Activated CD4-positive, CD25-positive, alpha-beta regulatory T cell treated with anti-CD3 and anti-CD28 coated beads, Interleukin-2, amount 50 U/mL, for 24 hours (primary cell): ENCODE measurements around the gene FBXL12.
A peak's percentile ranks its signal among the peaks of the same experiment; 100 is the strongest.
"Not testable (repeated sequence)": the region's sequence is repeated elsewhere in the genome, so short reads cannot be mapped to it uniquely, and the experiment has no call there.

ENCODE experiments used
- ATAC-seq, 2 donors: fragments of 150-1000 bp; cut with Tn5 transposase; one replicate each; pipeline ENCODE4 v1.10.0; 2021; ENCODE audit warnings: mild to moderate bottlenecking in 1 of 2, moderate library complexity in 1 of 2

The FBXL12 gene

DNA sequence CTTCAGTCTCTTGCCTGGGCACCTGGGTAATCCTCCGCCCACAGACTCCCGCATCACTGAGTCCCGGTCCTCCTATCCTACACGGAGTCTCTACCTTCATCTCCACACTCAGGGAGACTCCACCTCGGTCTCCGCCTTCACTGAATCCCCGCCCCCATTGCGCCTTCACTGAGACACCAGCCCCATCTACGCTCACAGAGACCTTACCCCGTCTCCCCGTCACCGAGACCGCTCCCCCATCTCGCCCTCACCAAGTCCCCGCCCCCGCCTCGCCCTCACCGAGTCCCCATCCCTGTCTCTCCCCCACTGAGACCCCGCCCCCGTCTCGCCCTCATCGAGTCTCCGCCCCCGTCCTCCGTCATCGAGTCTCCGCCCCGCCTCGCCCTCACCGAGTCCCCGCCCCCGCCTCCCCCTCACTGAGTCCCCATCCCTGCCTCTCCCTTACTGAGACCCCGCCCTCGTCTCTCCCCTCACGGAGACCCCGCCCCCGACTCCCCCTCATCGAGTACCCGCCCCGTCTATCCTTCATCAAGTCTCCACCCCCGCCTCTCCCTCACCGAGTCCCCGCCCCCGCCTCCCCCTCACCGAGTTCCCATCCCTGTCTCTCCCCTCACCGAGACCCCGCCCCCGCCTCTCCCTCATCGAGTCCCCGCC lies 27.2 kb downstream of the FBXL12 start:
- ATAC-seq = peak; percentile 56 to 63

DNA sequence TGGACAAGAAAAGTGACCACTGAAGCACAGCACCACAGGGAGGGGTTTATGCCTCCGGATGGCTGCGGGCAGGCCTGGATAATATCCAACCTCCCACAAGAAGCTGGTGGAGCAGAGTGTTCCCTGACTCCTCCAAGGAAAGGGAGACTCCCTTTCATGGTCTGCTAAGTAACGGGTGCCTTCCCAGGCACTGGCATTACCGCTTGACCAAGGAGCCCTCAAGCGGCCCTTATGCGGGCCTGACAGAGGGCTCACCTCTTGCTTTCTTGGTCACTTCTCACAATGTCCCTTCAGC lies 27.9 kb downstream of the FBXL12 start:
- not testable (repeated sequence) for ATAC-seq

DNA sequence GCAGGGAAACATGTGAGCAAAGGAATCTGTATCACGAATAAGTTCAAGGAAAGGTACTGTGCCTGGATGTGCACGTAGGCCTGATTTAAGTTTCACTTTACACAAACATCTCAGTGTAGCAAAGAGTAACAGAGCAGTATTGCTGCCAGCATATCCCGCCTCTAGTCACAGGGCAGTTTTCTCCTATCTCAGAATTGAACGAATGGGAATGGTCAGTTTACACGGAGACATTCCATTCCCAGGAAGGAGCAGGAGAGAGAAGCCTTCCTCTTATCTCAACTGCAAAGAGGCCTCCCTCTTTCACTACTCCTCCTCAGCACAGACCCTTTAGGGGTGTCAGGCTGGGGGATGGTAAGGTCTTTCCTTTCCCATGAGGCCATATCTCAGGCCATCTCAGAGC lies 29.3 kb downstream of the FBXL12 start:
- ATAC-seq = not testable (repeated sequence)

DNA sequence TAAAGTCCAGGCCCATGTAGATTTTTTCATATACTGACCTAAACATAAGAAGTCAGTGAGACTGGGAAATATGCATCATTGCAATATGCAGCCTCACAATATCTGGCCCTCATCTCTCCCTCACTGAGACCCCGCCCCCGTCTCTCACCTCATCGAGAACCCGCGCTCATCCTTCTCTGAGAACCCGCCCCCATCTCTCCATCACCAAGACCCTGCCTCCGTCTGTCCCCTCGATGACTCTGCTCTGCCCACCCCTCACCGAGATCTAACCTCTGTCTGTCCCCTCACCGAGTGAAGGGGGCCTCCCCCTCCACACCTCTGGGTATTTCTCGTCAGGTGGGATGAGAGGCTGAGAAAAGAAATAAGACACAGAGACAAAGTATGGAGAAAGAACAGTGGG lies 29.8 kb downstream of the FBXL12 start:
- ATAC-seq = no peak

DNA sequence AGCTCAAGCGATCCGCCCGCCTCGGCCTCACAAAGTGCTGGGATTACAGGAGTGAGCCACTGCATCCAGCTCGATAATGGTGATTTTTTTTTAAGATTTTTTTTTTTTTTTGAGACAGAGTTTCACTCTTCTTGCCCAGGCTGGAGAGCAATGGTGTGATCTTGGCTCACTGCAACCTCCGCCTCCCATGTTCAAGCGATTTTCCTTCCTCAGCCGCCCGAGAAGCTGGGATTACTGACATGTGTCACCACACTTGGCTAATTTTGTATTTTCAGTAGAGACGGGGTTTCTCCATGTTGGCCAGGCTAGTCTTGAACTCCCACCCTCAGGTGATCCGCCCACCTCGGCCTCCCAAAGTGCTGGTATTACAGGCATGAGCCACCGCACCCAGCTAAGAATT lies 30.3 kb downstream of the FBXL12 start:
- ATAC-seq = not testable (repeated sequence)

DNA sequence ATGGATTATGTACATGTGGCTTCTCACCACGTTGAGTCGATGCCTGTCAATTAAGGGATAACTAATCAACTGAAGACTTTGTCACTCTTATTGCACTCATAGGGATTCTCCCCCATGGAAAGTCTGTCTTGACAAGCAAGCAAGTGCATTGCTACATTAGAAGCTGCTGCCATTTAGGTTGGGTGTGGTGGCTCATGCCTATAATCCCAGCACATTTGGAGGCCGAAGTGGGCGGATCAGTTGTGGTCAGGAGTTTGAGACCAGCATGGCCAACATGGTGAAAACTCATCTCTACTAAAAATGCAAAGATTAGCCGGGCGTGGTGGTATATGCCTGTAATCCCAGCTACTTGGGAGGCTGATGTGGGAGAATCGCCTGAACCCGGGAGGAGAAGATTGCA lies 32.1 kb downstream of the FBXL12 start:
- no peak for ATAC-seq

DNA sequence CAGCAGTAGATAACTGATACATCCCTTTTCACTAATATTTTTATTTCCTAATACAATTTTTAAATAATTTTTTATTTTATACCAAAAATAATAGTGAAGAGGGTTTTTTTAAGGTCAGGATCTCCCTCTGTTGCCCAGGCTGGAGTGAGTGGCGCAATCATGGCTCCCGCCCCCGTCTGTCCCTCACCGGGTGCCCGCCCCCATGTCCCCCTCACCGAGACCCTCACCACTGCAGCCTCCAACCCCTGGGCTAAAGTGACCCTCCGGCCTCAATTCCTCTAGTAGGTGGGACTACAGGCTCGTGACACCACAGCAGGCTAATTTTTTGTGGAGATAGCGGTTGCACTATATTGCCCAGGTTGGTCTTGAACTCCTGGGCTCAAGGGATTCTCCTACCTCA lies 32.5 kb downstream of the FBXL12 start:
- ATAC-seq = no peak

DNA sequence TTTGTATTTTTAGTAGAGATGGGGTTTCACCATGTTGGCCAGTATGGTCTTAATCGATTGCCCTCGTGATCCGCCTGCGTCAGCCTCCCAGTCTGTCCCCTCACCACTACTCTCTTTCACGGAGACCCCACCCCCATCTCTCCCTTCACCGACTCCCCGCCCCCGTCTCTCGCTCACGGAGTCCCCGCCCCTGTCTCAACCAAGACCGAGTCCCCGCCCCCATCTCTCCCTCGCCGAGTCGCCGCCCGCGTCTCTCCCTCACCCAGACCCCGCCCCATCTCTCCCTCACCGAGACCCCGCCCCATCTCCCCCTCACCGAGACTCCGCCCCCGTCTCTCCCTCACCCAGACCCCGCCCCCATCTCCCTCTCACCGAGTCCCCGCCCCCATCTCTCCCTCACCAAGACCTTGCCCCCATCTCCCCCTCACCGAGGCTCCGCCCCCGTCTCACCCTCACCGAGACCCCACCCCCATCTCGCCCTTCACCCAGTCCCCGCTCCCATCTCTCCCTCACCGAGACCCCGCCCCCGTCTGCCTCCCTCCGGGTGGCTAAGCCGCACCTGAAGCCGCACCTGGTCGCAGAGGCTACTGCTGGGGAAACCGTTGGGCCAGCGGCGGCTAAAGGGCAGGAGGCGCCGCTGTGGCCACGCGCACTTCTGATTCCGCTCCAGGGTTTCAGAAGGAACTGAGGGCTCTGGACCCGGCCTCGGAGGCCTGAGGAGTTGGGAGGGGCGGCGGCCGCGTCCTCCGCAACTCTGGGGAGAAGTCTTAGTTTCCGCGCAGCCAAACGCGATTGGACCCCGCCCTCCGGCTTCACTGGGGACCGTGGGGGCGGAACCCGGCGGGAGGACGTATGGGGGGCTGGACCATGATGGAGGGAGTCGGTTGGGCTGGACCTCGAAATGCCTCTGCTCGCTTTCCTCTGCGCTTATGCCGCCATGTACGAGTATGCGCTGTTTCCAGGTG lies 33.2 kb downstream of the FBXL12 start:
- ATAC-seq = peak; percentile 83

DNA sequence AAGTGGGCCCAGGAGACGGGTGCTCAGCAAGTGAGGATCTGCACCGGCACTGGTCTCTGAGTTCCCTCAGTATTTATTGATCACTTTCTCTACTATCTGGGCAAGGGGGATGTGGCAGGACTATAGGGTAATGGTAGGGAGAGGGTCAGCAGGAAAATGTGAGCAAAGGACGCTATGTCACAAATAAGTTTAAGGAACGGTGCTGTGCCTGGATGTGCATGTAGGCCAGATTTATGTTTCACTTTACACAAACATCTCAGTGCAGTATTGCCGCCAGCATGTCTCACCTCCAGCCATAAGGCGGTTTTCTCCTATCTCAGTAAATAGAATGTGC lies 34.7 kb downstream of the FBXL12 start:
- not testable (repeated sequence) for ATAC-seq

DNA sequence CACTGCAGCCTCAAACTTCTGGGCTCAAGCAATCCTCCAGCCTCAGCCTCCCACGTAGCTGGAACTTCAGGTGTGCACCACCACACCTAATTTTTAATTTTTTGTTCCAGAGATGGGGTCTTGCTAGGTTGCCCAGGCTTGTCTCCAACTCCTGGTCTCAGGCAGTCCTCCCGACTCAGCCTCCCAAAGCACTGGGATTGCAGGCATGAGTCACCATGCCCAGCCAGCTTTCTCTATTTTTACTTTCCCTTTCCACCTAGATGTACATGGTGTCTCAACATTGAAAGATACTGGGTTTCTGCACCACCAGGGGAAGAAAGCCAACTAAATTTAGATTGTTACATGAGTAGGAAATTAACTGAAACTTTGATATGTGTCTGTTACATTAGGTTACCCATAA lies 36.5 kb downstream of the FBXL12 start:
- no peak for ATAC-seq

DNA sequence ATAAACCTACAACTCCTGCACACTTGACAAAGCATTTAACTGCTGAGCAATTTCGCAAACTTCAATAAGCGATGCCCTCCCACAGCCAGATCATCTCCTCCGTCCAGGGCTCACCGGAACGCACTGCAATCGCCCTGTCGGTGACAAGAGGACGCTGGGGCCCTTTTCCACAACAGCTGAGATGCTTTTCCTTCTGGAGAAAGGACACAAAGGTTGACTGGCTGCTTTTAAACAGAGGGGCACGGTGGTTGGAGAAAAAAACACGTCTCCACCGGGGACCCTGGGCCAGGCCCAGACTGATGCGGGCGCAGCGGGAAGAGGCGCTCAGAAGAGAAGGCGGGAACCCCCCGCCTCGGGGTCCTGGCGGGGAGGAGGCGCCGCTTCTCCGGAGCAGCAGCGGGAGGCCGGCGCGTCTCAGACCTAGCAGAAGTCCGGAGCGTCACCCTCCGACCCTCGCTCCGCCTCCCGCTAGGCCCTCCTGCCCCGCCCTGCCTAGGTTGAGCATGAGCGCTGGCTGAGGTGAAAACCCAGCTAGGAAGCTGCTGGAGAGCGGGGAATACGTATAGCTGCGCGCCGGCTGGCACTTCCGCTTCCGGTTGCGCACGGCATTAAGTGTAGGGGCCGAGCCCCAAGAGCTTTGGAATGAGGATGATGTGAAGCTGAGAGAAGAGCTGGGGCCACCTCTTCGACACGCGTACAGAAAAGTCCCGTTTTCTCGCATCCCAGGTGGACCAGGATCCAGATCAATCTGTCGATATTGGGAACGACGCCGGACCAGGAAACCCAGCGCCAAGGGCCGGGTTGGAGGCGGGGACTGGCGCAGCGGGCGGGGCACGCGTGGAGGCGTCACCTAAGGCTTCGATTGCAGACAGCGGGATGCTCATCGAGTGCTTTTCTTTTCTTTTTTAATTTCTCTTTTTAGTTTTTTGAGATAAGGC lies 50.4 kb downstream of the FBXL12 start, which contains the start of gene ZNF846:
TSS of gene ZNF846 (minus strand) at position 564 of the 938 bp plus-strand sequence. CDS start 3,788 bp downstream, outside the sequence.
- peak; percentile 98 for ATAC-seq
